Tongue (tissue), 2 donors: ENCODE measurements around the gene APPBP2. TPM values are rescaled to one million over a fixed set of nuclear protein-coding genes. Genes with fewer than 3 reads are reported as not detected.
"Not testable (repeated sequence)": the region's sequence is repeated elsewhere in the genome, so short reads cannot be mapped to it uniquely, and the experiment has no call there.

Experiments used
- DNase-seq: peaks from one replicate; pipeline ENCODE4 v3.0.0-alpha.2; 2015
- total RNA-seq: library from RNA; depleted of rRNA; stranded (reverse); fragments of >200 nt; gene quantifications from one replicate; pipeline ENCODE4 v1.2.3, GENCODE V29; 2014

The APPBP2 gene
- total RNA-seq, 1 donor from 2014 or later = 51.7 TPM

DNA sequence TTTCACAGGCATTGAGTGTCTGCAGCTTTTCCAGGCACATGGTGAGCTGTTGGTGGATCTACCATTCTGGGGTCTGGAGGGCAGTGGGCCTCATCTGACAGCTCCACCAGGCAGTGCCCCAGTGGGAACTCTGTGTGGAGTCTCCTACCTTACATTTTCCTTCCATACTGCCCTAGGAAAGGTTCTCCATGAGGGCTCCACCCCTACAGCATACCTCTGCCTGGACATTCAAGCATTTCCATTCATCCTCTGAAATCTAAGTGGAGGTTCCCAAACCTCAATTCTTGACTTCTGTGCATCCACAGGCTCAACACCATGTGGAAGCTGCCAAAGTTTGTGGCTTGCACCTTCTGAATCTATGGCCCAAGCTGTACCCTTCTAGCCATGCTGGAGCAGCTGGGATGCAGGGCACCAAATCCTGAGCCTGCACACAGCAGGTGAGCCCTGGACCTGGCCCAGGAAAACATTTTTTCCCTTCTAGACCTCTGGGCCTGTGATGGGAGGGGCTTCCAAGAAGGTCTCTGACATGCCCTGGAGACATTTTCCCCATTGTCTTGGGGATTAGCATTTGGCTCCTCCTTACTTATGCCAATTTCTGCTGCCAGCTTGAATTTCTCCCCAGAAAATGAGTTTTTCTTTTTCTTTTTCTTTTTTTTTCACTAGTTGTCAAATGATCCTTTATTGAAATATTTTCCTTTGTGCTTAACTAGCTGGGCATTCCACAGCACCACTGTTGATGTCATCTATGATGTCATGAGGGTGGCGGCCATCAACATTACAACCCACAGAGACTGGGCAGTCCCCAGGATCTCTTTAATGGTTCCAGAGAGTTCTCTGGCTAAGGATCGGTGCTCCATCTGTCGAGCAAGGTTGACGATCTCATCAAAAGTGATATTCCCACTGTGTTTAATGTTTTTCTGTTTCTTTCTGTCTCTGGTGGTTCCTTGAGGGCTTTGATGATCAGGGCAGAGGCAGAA, 92.7 kb downstream of the APPBP2 start:
- DNase-seq = not testable (repeated sequence)

DNA sequence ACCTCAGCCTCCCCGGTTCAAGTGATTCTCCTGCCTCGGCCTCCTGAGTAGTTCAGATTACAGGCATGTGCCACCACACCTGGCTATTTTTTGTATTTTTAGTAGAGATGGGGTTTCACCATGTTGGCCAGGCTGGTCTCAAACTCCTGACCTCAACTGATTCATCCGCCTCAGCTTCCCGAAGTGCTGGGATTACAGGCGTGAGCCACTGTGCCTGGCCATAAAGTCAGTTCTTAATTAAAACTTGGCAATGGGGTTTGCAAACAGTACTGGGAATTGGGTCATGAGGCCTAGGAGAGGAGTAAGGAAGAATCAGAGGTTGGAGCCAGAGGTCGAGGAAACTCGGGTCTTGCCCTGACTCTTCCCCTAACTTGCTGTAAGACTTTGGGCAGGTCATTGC, 95.5 kb downstream of the APPBP2 start:
- not testable (repeated sequence) for DNase-seq

DNA sequence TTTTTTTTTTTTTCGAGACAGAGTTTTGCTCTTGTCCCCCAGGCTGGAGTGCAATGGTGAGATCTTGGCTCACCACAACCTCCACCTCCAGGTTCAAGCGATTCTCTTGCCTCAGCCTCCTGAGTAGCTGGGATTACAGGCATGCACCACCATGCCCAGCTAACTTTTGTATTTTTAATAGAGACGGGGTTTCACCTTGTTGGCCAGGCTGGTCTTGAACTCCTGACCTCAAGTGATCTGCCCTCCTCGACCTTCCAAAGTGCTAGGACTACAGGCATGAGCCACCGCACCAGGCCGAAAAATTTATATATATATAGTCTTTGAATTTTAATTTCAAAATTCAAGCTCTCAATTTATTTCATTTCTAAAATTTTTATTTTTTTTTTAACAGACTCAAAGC, 97.6 kb downstream of the APPBP2 start:
- DNase-seq = not testable (repeated sequence)

DNA sequence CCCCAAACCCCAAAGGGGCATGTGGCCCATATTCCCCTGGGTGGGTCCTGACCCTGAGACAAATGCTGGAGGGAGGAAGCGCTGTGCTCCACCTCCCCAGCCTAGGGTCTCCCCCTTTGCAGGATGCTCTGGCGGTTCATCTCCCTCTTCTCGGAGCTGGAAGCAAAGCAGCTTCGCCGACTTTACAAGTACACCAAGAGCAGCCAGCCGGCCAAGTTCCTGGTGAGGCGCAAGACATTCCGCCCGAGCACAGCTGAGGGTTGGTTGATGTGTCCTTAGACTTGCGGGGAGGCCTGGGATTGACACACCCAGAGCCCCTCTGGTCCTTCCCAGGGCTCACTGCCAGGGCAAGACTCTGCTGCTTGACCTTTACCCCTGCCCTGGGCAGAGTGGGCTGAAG, 99.4 kb downstream of the APPBP2 start:
- no peak for DNase-seq

DNA sequence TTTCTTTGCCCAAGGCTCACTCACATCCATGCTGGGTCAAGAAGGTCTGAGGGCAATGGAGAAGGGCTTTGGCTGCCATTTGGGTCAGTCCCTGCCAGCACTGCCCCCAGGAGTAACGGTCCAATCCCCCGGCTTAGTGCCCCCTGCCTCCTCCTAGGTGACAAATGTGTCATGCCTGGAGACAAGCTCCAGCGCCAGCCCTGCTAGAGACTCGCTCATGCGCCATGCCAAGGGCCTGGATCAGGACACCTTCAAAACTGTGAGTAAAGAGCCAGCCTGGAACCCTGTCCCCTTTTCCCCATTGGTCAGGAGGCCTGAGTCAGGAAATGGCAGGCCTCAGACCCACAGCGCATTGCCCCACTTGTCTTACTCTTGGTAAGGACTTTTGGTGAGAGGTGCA, 100.4 kb downstream of the APPBP2 start:
- no peak for DNase-seq

DNA sequence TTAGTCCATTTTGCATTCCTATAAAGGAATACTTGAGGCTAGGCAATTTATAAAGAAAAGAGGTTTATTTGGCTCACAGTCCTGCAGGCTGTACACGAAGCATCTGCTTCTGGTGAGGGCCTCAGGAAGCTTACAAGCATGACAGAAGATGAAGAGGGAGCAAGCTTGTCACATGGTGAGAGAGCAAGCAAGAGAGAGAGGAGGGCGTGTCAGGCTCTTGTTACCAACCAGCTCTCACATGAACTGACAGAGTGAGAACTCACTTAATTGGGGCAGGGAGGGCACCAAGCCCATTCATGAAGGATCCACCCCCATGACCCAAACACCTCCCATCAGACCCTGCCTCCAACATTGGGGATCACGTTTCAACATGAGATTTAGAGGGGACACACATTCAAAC, 102.2 kb downstream of the APPBP2 start:
- no peak for DNase-seq

DNA sequence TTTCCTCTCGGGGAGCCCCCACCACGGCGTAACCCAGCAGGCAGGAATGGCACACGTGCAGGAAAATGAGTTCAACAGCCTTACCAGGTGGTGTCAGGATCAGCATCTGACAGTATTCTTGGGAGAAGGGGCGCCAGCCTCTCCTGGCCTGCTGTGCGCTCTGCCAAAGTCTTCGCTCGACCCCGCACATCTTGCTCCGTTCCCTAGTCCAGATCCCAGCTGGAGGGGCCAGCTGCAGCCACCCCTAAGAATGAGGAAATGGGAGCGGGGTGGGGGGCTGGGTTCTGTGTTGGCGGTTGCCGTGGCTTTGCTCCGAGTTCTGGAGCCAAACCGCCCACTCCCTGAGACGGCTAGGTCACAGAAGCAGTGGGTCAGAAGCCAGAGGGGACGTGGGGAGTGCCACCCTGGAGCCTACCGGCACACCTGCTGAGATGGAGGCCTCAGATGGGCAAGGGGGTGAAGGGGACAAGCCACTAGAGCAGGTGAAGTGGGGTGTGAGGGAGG, 103.8 kb downstream of the APPBP2 start, which contains the start of gene CHCT1:
Gene CHCT1 (plus strand): TSS at position 328 of the 504 bp plus-strand sequence. CDS start 104 bp downstream, at position 432.
- no peak for DNase-seq

DNA sequence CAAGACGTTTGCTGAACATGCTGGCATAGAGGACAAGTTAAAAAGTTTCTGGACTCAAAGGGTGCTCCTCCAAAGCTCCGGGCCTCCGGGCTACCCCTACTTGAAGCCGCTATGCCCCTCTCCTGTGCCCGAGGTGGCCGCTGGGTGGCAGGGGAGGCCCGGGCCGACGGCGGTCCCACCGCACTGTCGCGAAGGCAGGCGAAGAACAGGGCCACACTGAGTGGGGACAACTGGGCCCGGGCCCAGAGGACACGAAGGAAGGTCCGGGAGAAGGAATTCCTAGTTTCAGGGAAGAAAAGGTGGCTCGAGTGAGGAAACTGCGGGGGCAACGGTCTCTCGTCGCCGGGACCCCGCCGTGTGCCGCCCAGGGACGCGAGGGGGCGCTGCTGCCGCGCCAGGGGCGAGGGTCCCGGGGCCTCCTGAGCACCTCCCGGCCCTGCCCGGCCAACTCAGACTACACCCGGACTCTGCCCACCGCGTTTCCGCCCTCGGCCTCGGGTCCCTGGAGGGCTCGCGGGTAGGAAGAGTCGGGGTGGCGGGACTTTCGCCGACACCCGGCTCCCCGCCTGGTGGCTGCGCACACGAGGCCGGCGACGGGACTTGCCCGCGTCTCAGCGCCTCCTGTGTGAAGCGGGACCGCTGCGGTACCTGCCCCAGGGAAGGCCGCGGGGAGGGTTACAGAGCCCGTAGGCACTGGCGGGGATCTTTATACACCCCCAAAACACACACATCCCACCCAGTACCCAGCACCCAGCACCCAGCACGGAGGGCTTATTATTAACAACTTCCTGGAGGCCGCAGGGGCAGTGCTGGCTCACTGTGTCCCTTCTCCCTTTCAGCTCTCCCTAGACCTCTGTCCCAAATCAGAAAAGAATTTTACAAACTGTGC, 104.5 kb downstream of the APPBP2 start:
- DNase-seq = peak; percentile 75

DNA sequence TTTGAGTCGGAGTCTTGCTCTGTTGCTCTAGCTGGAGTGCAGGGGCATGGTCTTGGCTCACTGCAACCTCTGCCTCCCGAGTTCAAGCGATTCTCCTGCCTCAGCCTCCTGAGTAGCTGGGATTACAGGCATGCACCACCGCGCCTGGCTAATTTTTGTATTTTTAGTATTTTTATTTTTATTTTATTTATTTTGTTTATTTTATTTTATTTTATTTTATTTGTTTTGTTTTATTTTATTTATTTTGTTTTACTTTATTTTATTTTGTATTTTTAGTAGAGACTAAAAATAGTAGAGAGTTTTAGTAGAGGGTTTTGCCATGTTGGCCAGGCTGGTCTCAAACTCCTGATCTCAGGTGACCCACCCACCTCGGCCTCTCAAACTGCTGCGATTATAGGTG, 106.2 kb downstream of the APPBP2 start:
- DNase-seq = not testable (repeated sequence)

DNA sequence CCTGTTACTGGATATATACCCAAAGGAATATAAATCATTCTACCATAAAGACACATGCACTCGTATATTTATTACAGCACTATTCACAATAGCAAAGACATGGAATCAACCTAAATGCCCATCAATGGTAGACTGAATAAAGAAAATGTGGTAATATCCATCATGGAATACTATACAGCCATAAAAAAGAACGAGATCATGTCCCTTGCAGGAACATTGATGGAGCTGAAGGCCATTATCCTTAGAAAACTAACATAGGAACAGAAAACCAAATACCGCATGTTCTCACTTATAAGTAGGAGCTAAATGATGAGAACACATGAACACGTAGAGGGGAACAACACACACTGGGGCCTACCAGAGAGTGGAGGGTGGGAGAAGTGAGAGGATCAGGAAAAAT, 107.0 kb downstream of the APPBP2 start:
- not testable (repeated sequence) for DNase-seq

DNA sequence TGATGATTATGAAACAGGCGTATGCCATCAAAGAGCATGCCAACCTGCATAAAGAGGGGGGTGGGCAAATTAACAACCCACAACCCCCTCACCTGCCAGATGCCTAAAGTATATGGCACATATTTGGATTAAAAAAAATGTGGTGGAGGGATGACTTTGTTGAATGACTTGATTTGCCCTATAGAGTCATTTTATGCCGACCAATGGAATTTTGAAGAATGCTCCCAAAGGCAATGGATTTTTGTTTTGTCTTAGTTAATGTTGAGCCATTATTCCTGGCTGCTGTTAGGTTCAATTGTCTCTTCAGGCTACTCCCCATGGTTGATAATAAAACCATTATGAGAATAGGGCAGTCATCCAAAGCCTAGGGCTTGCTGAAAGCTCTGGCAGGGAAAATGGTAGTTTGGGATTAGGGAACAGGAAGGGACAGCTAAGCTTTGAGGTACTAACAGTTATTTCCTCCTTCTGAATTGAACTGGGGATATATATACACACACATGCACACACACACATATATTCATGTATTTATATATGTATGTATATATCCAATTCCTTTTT, 109.6 kb downstream of the APPBP2 start:
- DNase-seq = no peak

DNA sequence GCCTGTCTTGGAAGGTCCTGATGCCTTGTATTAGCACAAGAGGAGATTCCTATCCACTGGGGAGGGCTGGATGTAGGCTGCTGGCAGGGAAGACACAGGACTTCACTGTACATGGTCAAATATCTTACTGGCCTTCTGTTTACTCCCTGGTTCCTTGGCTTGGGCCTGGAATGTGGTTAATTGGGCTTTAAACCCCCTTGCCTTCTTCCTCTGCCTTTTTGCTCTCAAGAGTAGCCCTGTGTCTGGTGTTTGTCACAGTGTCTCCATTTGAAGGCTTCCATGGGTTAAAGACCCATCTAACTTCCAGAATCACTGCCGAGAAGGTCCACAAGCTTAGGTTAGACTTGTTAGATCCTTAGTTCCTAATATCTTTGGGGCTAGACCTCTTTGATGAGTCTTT, 110.9 kb downstream of the APPBP2 start:
- no peak for DNase-seq

DNA sequence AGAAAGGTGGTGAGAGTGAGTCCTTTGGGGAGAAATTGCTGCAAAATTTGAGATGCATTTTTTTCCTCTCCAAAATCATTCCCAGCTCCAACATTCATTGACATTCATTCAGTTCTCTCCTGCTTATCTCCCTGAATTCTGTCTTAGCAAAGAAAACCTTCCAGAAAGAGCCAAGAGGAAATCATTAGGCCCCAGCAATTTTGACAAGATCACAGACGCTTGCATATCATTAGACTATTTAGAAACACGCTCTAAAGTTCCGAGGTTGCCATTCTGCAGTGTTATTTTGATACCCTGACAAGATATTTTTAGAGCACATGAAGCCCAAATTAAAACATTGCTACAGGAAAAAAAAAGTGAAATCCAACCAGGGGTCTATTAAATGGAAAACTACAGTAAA, 113.3 kb downstream of the APPBP2 start:
- no peak for DNase-seq

DNA sequence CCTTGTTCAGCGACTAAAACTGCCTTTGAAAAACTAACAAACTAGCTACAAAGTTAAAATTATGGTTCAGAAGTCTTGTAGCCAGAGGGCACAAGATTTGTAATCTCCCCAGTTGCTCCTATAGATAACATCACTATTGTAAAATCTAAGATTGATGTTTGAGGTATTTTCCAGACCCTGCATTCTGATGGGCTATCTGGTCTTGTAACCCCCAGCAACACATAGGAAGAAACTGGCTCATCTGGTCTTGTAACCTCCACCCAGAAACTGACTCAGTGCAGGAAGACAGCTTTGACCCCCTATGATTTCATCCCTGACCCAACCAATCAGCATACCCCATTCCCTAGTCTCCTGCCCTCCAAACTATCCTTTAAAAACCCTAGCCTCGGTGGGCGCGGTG, 116.0 kb downstream of the APPBP2 start:
- DNase-seq = no peak

DNA sequence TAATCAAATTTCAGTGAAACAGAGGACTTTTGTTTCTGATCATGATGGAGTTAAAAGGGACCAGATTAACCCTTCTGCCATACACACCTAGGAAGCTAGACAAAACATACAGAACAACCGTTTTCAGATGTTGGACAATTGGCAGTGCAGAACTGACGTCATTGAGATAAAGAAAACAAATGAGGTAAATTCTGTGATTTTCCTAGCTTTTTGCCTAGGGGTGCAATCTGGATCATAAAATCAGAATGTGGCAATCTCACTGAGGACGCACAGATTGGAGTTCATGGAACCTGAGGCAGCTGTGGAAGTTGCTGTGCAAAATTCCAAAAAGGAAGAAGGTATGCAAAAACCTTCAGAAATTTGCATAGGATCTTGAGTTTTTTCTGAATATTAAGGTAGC, 119.2 kb downstream of the APPBP2 start:
- no peak for DNase-seq

DNA sequence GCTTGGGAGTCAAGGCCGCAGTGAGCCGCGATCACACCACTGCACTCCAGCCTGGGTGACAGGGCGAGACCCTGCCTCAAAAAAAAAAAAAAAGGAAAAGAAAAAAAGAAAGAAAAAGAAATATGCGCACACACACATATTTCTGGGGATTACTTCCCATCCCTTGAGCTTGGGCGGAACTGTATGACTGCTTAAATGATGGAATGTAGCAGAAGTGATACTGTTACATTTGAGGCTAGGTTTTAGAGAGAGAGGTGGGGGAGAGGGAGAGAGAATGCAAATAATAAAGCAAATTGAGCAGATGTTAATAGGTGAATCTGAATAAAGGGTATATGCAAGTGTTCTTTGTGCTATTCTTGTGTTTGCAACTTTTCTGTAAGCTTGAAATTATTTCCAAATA, 122.1 kb downstream of the APPBP2 start:
- DNase-seq = peak; percentile 37

DNA sequence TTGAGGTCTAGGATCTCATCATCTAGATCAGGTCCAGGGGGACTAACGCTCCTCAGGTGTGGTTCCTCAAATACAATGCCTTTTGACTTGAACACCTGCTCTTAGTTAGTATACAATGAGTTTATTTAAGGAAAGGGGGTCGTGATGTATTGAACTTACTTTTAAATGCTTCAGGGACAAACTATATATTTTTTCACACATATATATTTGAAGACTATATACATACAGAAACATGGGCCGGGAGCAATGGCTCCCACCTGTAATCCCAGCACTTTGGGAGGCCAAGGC, 122.6 kb downstream of the APPBP2 start:
- no peak for DNase-seq

DNA sequence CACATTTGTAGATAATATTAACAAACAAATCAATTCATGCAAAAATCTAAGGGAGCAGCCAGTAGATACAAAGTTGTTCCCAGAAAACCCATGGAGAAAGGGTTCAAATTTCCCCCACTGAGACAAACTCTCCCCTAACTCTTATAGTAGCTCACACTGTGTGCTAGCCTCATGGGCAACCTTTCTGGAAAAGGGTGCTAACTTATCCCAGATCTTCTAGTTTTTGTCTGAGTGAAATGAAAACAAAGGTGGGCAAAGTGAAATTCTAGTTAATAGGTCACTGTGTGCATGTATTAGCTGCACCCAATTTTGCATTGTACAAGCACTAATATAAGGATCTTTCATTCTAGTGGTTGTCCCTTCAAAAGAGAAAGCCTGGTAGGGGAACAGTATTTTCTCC, 124.2 kb downstream of the APPBP2 start:
- DNase-seq = no peak

DNA sequence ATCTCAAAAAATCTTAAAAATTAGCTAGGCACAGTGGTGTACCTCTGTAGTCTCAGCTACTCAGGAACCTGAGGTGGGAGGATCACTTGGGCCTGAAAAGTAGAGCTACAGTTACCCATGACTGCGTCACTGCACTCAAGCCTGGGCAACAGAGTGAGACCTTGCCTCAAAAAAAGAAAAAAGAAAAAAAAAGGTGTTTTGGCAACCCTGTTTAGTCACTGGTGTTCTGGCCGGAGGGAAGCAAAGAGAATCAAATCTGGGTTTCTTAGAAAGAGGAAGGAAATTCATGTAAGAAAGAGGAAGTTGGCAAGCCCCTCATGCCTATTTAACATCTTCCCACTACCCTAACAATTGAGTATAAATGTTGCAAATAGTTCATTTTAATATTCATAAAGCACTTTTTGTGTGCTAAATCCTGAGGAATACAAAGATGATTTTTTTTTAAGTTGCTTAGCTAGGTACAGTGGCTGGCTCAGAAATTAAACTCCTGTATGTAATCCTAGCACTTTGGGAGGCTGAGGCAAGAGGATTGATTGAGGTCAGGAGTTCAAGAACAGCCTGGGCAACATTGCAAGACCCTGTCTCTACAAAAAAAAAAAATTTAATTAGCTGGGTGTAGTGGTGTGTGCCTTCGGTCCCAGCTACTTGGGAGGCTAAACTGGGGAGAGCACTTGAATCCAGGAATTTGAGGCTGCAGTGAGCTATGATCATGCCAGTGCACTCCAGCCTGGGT, 127.6 kb downstream of the APPBP2 start:
- DNase-seq = no peak

DNA sequence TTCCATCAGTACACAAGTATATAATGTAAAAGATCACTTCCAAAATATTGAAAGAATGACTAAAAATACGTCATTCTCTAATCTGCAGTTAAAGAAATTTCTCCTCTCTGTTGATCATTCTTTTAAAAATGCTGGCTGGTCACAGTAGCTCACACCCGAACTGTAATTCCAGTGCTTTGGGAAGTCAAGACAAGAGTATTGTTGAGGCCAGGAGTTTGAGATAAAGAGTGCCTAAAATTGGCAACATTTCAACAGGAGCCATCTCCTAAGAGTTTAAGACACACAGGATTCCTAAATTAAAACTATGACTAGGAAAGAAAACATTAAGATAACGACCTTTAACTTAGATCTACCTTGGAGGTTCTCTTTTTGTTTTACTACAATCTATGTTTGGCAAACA, 129.6 kb downstream of the APPBP2 start:
- no peak for DNase-seq

DNA sequence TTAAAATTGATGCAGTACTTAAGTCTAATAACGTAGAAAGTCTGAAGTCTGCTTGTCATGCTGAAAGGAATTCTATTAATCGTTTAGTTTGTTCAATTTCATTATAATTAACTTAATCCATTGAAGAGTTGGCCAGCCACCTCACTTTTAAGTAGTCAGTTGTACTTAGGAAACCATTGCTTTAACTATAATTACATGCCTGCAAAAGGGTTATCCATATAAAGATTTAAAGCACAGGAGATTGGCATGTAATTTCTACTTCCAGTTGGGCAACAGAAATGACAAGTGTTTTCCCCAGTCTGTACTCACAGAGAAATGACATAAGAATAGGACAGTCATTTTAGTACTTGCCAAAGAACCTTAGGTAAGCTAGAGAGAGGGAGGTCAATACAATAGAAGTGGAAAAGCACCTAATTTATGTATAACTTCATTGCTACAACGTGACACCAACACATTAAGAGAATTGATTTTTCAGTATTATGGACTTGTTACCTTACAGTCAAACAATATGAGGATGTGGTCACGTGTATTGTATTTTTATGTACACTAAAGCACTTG, 130.5 kb downstream of the APPBP2 start:
- DNase-seq = no peak
